Sigmoid colon (tissue), 4 donors: ENCODE measurements around the gene FZR1.

Experiments
- POLR2A ChIP-seq, 2 donors: fragments of 450-650 bp; IDR thresholded peaks; one replicate each; pipeline ENCODE4 v1.6.1; 2016; ENCODE audit warnings: antibody characterized with exemption in 2 of 2, mild to moderate bottlenecking in 2 of 2, moderate library complexity in 2 of 2
- POLR2AphosphoS5 ChIP-seq, 4 donors: sonication (generic); formaldehyde crosslinking; IDR thresholded peaks; one replicate each; pipeline ENCODE4 v1.6.1; 2017; ENCODE audit warnings: antibody characterized with exemption in 4 of 4
- TF ChIP-seq, protein P1 (sequence below), 4 experiments: fragments of 450-650 bp in 3 of 4; fragments of 200-600 bp in 1 of 4; IDR thresholded peaks; one replicate each; pipeline ENCODE4 v1.5.1; 2016 to 2019; ENCODE audit warnings: antibody characterized with exemption in 4 of 4, mild to moderate bottlenecking in 3 of 4, moderate library complexity in 2 of 4

DNA sequence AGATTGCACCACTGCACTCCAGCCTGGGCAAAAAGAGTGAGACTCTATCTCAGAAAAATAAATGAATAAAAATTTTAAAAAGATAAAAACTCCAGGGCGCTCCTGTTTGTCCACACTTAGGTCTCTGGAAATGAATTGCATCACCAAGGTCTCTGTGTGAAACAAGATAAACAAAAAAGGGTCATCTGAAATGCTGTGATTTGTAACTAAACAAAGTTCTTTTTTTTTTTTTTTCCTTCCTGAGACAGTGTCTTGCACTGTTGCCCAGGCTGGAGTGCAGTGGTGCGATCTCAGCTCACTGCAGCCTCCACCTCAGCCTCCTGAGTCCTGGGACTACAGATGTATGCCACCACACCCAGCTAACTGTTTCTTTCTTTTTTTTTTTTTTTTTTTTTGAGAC lies 11.5 kb downstream of the FZR1 start:
- TF ChIP-seq, protein P1, sequence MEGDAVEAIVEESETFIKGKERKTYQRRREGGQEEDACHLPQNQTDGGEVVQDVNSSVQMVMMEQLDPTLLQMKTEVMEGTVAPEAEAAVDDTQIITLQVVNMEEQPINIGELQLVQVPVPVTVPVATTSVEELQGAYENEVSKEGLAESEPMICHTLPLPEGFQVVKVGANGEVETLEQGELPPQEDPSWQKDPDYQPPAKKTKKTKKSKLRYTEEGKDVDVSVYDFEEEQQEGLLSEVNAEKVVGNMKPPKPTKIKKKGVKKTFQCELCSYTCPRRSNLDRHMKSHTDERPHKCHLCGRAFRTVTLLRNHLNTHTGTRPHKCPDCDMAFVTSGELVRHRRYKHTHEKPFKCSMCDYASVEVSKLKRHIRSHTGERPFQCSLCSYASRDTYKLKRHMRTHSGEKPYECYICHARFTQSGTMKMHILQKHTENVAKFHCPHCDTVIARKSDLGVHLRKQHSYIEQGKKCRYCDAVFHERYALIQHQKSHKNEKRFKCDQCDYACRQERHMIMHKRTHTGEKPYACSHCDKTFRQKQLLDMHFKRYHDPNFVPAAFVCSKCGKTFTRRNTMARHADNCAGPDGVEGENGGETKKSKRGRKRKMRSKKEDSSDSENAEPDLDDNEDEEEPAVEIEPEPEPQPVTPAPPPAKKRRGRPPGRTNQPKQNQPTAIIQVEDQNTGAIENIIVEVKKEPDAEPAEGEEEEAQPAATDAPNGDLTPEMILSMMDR (IDR thresholded peaks at IDR 0.05): no peak
- no peak for TF ChIP-seq POLR2A (IDR thresholded peaks at IDR 0.05)
- TF ChIP-seq POLR2AphosphoS5 (IDR thresholded peaks at IDR 0.05): no peak
